GM18873 (cell line): ENCODE results near the gene PLXNB1.

Experiments used
- ATAC-seq: cut with Tn5 transposase; IDR thresholded peaks from one replicate; pipeline ENCODE4 v1.9.1; 2021; ENCODE audit warnings: mild to moderate bottlenecking, moderate library complexity, moderate number of reproducible peaks; ENCODE audit not compliant: unreplicated experiment, low FRiP score

PLXNB1 gene

GRCh38 chr3:48395714-48396113 lies 34.2 kb downstream of the PLXNB1 start:
- no peak for ATAC-seq

DNA sequence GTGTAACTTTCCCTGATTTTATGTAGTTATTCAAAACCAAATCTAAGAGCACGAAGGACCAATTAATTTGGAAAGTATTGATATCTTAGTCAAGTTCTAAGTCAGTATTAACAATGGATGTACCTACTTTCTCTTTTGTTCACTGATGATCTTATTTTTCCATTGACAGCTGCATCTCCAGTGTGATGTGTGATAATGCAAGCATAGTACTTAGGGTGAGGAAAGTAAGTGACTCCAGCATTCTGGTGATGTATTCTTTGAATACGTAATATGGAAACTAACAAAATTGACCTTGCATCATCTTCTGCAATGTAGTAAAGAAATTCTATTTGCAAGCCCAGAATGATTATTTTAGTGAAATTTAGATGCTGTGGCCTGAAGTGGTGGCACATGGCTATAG lies 35.5 kb downstream of the PLXNB1 start:
- no peak for ATAC-seq

DNA sequence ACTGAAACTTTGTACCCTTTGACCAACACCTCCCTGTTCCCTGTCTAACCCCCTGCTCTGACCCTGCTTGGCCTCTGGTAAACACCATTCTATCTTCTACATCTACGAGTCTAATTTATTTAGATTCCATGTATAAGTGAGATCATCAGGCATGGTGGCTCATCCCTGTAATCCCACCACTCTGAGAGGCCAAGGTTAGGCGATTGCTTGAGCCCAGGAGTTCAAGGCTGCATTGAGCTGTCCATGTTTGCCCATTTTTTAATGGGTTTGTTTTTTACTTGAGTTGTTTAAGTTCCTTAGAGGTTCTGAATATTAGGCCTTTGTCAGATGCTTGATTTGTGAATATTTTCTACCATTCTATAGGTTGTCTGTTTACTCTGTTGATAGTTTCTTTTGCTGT lies 40.9 kb downstream of the PLXNB1 start:
- ATAC-seq = no peak

DNA sequence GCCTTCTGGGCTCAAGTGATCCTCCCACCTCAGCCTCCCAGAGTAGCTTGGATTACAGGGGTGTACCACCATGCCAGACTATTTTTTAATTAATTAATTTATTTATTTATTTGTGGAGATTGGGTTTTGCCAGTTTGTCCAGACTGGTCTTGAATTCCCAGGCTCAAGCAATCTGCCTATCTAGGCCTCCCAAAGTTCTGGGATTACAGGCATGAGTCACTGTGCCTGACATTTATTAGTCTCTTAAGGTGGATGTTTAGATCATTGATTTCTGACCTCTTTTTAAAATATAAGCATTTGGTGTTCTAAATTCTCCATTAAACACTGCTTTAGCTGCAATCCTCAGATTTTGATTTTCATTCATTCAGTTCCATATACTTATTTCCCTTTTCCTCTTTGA lies 42.3 kb downstream of the PLXNB1 start:
- ATAC-seq = no peak

DNA sequence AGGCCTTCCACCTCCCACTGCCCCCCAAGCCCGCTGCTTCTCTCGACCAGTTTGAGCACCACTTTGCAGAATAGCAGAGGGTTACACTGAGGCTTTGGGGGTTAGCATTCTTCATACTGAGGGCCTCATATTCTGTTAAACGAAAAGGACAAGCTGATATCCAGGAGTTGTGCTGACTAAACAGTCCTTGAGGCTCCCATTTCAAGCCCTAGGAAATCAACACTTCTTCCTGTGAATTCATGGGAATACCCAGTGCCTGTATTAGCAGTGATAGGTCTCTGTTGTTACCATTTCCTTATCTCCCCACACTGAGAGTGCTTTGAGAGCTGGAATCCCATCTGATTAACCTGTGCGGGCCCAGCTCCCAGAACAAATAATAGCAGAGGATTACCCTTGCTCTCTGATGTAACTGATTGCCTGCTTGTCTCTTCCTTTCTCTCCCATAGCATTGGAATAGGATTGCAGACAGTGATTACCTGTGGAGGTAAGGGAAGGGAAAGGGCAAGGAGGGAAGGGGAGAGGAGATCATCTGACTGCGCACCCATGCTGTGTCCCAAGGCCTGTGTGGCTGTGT lies 56.9 kb downstream of the PLXNB1 start:
- no peak for ATAC-seq

DNA sequence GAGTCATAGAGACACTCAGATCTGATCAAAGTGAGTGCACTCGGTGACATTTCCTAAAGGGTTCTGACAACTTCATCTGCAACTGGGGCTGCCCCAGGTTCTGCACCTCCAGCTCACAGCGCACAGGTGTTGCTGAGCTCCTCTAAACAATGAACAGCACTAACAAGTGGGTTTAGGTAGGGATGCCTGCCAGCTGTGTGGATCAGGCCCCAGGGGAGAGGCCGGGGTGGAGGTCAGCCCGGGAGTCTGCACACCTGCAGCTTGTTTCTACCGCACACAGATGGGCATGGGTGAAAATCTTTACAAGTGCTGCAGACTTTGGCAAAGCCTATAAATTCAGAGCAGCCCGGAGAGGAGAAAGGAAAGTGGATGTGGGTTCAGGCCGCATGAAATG lies 57.5 kb downstream of the PLXNB1 start:
- ATAC-seq = no peak

DNA sequence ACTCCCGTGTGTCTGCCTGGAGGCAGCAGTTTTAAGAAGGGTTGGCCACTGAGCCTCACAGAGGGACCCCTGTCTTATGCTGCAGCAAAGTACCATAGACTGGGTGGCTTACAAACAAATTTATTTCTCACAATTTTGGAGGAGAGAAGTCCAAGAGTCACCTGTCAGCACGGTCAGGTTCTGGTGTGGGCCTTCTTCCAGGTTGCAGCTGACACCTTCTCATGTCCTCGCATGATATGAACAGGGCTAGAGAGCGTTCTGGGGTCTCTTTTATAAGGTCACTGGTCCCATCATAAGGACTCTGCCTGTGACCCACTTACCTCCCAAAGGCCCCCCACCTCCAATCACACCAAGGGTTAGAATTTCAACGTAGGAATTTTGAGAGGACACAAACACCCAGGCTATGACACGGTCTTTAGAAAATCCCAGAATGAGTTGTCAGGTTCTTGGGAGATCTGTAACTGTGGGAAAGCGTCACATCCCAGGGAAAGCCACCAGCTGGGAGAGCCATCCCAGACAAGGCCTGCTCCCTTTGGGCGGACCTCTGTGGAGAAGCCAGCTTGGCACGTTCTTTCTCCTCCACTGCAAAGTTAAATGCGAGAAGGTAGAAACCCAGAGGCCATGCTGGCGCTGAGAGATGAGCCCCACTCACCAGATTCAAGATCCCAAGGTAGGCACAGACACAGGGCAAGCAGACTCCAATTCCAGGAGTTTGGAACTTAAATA lies 58.1 kb downstream of the PLXNB1 start, which contains the start of gene FBXW12:
FBXW12 (plus strand) TSS at position 569 of the 726 bp plus-strand sequence. CDS start 549 bp downstream, outside the sequence.
- ATAC-seq = no peak

DNA sequence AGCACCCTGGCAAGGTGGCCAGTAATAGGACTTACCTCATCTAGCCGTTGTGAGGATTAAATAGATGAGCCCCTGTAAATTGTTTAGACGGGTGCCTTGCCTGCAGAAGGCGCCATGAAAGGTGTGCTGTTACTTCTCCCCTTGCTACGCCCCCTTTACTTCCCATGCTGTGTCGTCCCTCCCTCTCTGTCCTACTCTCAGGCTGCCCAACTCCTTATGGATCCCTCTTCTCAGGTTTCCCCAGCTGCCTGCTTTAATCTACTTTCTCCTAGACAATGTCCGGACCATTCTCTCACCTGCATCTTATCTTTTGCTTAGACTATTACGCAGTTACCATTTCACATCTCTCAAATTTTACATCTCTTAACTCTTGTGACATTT lies 59.6 kb downstream of the PLXNB1 start:
- ATAC-seq = no peak

DNA sequence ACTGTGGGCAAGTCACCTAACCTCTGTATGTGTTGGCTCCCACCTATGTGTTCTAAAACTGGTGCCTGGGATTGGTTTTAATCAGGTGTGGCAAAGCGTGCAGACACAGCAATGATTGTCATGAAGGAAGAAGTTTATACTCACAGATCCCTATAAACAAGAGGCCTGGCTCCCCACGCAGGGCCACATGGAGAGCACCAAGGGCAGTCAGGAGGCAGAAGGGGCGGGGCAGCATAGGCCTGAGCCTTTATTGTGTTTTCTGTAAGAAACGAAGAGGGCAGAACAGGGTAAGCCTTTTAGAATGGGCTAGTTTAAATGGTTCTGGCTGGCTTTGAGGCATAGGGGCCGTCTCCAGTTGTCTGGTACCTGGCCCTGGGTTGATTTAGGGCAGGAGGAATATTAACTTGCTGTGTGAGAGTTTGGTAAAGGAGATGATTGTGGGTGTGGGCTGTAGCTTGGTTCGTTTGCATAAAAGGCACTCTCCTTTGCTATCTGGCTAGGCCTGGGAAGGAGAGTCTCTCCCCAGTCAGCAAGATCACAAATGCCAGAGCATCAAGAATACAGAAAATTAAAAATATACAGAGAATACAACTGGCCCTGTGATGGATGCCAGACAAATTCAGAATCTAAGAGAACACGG lies 60.1 kb downstream of the PLXNB1 start:
- no peak for ATAC-seq

- ATAC-seq = no peak
These were observed 62.7 kb downstream of the PLXNB1 start for GRCh38 chr3:48367201-48367600.

GRCh38 chr3:48364840-48365239 lies 65.0 kb downstream of the PLXNB1 start:
- no peak for ATAC-seq

DNA sequence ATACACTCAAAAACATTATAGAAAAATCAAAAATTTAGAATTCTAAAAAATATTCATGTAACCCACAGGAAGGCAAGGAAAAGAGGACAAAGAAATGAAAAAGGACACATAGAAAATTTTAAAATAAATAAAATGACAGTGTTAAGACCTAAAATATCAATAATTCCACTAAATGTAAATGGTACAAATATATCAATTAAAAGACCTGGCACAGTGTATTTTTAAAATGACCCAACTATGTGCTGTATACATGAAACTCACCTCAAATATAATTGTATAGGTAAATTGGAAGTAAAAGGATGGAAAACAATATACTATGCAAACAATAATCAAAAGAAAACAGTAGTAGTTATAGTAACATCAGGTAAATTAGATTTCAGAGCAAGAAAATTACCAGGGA lies 68.0 kb downstream of the PLXNB1 start:
- no peak for ATAC-seq

DNA sequence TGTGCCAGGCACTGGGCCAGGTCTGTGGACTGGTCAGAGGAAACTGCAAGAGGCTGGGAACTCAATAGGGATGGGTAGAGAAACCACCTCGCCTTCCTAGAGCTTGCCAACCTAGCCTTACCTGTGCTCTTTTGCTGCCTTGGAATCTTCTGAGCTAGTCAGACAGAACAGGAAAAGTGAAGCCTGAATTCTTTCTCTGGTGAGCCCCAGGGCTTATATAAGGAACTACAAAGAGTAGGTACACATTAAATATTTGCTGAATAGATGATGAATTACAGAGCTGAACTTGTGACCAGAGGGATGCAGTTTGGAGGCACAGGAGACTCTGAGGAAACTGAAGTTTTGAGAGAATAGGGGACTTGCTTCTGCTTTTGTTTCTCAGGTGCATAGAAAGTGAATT lies 73.5 kb downstream of the PLXNB1 start:
- no peak for ATAC-seq

- no peak for ATAC-seq
These were observed 75.9 kb downstream of the PLXNB1 start for GRCh38 chr3:48353987-48354386.
